HL-60 (cell line): Measurements from ENCODE around the gene PHKA1.
"Not testable (repeated sequence)": the region's sequence is repeated elsewhere in the genome, so short reads cannot be mapped to it uniquely, and the experiment has no call there.

ENCODE experiments used
- DNase-seq, 2 experiments: peaks; one replicate each; pipeline ENCODE4 v3.0.0-alpha.2; 2010 to 2020; ENCODE audit warnings: low read depth in 1 of 2, low spot score in 1 of 2
- H3K27ac ChIP-seq: fragments of 250-450 bp; sonication (Bioruptor Pico); replicated peaks from 2 replicates; pipeline ENCODE4 v1.5.1; 2020; ENCODE audit warnings: mild to moderate bottlenecking, moderate library complexity
- H3K27me3 ChIP-seq: fragments of 250-450 bp; sonication (Bioruptor Pico); 2 replicates; pipeline ENCODE4 v1.5.1; 2021; ENCODE audit warnings: mild to moderate bottlenecking, moderate library complexity; ENCODE audit not compliant: insufficient read depth, poor library complexity, severe bottlenecking
- H3K4me3 ChIP-seq: replicated peaks from 2 replicates; pipeline ENCODE4 v1.5.1; 2011; ENCODE audit warnings: mild to moderate bottlenecking, control low read depth, low read length; ENCODE audit not compliant: insufficient read depth
- CTCF ChIP-seq: IDR thresholded peaks from one replicate; pipeline ENCODE4 v1.5.1; 2011; ENCODE audit warnings: low read length, control low read depth, inconsistent platforms; ENCODE audit not compliant: insufficient read depth
- GABPA ChIP-seq: IDR thresholded peaks from 2 replicates; pipeline ENCODE4 v1.6.1; 2012; ENCODE audit warnings: low read depth
- POLR2AphosphoS5 ChIP-seq: IDR thresholded peaks from 2 replicates; pipeline ENCODE4 v1.6.1; 2012; ENCODE audit warnings: low read depth
- REST ChIP-seq: IDR thresholded peaks from 2 replicates; pipeline ENCODE4 v1.6.1; 2012; ENCODE audit warnings: low read depth; ENCODE audit not compliant: insufficient replicate concordance
- SPI1 ChIP-seq: IDR thresholded peaks from 2 replicates; pipeline ENCODE4 v1.6.1; 2012; ENCODE audit warnings: low read depth, mild to moderate bottlenecking, borderline replicate concordance

Gene PHKA1

GRCh38 chrX:72683631-72684030 is 30.5 kb downstream of the PHKA1 start:
- DNase-seq, result no peak
- H3K4me3 ChIP-seq, result no peak overlapping the region
- H3K27me3 ChIP-seq, result no peaks in the 10 kb centered on the region
- TF ChIP-seq SPI1 (no peak), POLR2AphosphoS5 (no peak), REST (no peak), CTCF (no peak), GABPA (no peak)
- no peak overlapping the region for H3K27ac ChIP-seq

- no peak overlapping the region for H3K27ac ChIP-seq
- TF ChIP-seq SPI1, result no peak
Measured at GRCh38 chrX:72676465-72676864, 37.6 kb downstream of the PHKA1 start.

GRCh38 chrX:72673951-72674350 is 40.2 kb downstream of the PHKA1 start:
- H3K27ac ChIP-seq, DNase-seq, H3K27me3 ChIP-seq: not testable (repeated sequence)

More at GRCh38 chrX:72676465-72676864, 37.6 kb downstream of the PHKA1 start:
- DNase-seq, result no peak
- Histone ChIP-seq H3K4me3 (no peak overlapping the region), H3K27me3 (no peaks in the 10 kb centered on the region)

GRCh38 chrX:72669508-72669907 is 44.6 kb downstream of the PHKA1 start:
- H3K27ac ChIP-seq, H3K27me3 ChIP-seq, DNase-seq, H3K4me3 ChIP-seq: not testable (repeated sequence)

More at GRCh38 chrX:72673951-72674350, 40.2 kb downstream of the PHKA1 start:
- H3K4me3 ChIP-seq, result not testable (repeated sequence)

GRCh38 chrX:72666451-72666850 is 47.7 kb downstream of the PHKA1 start:
- TF ChIP-seq REST (no peak), GABPA (no peak)
- Histone ChIP-seq H3K4me3 (no peak overlapping the region), H3K27ac (no peak overlapping the region), H3K27me3 (peaks cover 5% of the 10 kb centered on the region)
- no peak for DNase-seq

- Histone ChIP-seq H3K4me3 (no peak overlapping the region), H3K27ac (no peak overlapping the region), H3K27me3 (peaks cover 5% of the 10 kb centered on the region)
- TF ChIP-seq REST (no peak), GABPA (no peak), SPI1 (no peak), CTCF (no peak), POLR2AphosphoS5 (no peak)
- no peak for DNase-seq
Measured at GRCh38 chrX:72663737-72664136, 50.4 kb downstream of the PHKA1 start.
